Right hindlimb (tissue), 1 donor: ENCODE results near the gene THSD4.

Experiments
- DNase-seq: peaks from one replicate; pipeline ENCODE4 v3.0.0-alpha.2; 2018

Gene THSD4

DNA sequence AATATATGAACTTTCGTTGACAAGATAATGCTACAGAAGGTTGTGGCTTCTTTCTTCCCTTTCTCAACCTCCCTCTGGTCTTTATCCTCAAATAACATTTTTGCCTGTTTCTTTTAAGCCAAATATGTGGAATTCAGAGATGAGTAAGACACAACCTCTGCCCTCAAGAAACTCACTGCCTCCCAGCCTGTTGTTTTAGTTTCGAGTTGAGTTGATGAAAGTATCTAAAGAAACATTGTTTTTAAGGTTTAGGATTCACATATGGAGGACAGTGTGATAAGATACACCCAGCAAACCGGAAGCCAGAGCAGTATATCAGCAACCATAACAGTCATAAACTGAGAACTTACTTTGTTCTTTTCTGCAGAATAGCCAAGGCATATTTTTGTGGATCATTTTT, 218.6 kb downstream of the THSD4 start:
- DNase-seq: no peak

DNA sequence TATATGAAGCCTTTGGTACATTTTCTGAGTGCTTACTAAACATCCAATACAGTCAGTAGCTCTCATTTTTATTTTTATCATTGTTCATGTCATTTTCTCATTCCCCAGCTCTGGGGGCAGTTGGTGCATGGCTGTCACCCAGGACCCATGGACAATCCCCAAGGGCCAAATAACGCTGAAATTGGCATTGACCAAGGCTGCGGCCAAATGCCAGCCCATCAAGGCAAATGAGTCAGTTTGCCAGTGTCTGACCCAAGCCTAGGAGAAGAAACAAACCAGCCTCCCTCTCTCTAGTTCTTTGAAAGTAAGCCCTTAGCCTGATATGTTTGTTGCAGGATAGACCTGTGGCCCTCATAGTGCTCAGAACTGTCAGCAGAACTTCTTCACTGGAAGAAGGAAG, 219.2 kb downstream of the THSD4 start:
- no peak for DNase-seq

DNA sequence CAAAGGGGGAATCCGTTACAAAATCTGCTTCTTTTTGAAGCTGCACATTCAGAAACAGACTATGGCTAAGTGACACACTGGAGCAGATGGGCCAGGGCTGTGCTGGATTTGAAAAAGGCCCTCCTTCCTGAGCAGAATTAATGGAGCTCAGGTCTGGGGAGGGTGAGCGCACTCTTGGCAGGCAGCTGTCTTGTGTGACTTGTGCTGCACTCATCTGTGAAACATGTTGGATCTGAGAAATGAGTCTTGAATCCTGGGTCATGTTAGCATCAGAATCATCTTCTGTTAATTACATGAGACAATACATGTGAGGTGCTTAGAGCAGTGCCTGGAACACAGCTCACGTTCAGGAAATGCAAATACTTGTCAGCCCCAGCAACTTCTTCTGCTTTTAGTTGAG, 219.6 kb downstream of the THSD4 start:
- peak; percentile 35 for DNase-seq

DNA sequence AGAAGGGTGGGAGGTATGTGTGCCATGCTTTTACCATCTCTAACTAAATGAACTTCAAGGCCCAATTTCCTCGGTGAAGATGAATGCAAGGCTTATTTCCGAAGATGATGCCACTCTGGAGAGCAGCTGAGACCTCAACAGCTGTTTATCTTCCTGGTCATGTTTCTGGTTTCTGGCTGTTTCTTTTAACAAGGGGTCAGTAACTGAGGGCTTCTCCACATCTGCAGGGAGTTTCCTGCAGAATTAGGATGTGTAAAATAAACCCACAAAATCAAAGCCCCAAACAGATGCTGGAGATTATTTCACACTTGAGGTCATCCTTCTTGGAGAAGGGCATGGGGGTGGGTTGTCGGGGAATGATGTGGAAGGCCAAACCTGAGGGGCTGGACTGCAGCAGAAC, 220.3 kb downstream of the THSD4 start:
- DNase-seq: peak; percentile 42

DNA sequence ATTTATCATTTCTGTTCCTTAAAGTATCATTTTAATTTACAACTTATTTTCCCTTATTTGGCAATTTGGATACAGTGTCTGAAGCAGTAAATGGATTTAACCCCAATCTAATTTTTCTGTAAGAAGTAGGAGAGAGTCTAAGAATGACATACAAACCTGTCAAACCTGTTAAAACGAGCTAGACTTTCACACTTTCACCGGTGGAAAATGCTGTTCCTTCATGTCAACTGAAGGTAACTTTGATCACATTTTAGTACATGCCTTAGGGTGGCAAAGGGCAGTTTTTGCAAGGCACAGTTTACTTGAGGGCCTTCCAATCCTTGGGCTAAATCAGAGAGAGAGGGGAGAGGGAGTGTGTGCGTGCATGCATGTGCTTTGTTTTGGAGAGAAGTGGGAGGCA, 221.4 kb downstream of the THSD4 start:
- no peak for DNase-seq

DNA sequence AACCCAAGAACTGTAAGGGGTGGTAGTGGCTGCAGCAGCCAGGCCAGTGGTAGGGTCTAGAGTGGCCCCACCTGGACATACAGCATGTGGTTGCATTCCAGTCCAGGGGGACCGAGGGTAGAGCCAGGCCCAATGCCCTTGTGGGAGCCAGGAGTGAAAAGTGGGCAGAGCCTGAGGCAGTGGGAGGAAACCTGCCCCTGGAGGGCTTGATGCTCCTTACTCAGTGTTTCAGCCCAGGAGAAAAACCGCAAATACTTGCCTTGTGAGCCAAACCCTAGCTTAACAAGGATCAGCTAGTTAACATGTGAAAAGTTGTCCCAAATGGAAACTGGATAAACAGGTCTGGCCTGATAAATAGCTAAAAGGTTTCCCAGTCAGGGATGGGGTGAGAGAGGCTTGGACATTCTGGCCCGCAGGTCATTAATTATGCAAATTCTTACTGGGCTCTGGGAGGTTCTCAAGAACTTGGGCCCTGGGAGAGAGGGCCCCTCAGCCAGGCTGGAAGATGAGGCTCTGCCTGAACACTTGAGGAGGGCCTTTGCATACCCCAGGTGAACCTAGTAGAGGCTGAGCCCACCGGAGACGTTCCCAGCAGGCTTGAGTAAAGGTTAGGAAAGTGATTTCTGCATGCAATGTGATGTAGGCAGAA, 222.1 kb downstream of the THSD4 start:
- no peak for DNase-seq

DNA sequence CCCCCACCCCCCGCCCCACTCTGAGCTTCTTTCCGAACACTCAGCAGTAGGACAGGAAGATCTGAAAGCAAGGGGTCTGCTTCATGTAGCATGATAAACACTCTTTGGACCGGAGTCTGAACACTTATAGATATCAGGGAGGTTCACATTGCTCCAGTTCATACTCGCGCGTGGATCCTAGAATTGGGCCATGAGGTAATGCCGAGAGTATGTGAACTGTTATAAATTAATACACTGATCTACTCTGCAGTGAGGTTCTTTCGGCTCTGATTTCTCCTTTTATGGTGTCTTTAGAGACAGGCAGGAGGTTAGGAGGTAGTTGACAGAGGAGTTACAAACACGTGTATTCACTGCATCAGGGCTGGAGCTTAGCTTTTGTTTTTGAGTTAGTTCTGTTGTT, 223.0 kb downstream of the THSD4 start:
- no peak for DNase-seq

DNA sequence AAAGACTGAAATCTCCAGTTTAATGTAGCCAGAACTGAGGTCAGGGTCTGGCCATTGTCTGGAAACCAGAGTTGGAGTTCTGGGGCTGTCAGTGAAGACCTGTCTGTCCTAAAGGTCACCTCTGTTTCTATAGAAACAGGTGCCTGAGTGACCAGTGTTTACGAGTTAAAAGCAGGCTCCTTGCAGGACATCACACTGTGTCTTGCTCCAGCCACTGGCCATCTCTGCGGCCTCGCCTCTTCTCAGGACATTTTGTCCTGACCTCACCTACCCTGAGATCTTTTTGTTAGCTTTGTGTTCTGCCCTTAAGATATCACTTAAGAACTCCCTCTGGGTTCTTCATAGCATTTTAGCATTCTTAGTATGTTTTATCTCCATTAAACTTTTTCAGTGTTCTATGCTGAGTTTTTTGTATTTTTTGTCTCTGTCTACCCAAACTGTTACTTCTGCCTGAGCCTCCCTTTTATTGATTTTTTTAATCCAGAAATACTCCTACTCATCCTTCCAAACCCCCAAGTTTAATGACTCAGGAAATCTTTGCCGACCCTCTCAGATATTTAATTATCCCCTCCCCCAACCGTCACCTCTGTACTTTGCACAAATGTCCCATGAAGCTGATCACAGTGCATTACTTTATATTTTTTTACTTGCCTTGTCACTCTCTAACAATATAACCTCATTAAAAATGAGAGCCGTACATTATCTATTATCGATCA, 223.7 kb downstream of the THSD4 start:
- no peak for DNase-seq

DNA sequence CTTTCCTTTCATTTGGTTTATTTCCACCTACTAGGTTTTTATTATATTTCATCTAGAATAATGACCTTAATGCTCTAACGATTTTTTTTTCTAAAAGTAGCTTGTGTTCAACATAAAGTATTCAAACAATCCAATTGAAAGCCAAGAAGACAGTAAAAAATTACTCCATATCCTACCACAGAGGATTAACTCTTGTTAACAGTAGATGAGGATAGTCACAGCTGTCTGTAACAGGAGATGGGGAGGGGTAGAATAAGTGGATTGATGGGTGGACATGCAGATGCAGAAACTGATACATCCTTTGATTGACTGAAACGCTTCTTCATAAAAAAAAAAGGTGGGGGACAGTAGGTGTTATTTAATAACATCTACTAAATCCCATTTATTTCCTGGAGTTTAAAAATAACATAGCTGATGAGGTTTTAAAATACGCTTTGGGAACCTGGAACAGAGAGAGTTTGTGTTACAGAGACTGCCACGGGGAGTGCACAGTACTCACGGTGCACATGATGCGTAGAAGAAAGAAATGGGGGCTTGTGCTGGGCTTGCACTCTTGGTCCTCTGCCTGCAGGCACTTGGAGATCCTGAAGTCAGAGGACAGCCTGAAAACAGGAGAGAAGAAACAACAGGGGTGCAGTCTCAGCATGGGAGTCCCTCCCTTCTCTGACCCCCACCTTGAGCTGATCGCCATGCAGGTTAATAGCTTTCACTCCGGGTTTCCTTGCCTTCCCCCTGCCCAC, 226.7 kb downstream of the THSD4 start:
- no peak for DNase-seq

DNA sequence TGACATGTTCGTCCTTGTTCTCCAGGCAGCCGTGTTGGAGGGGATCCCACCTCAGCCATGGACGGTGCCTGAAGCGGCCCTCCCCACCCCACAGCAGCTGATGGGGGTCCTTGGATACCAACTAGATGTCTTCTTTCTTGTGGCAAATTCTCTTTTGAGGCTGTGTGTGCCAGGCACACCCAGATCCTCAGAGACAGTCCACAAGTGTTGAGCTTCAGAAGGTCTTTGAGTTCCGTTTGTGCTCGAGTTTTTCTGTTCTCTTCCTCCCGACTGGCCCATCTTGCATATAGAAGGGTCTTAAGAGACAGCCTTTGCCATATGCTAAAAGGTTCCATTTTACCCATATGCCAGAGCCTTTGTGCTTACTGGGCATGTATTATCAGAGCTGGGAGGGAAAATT, 227.4 kb downstream of the THSD4 start:
- DNase-seq: no peak

DNA sequence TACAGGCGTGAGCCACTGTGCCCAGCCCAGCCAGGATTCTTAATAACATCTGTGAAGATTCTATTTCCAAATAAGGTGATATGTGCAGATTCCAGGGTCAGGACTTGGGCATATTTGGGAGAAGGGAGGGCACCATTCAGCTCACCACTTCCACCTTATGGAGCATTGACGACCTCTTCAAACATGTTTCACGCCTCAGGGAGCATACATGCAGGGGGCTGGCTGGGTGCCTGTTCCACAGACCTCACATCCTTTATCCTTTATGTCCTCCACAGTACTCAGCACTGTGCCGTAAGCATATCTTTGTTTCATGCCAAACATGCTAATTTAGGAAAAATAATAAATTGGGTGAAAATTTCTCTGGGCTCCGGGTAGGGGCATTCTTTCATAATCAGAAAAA, 229.0 kb downstream of the THSD4 start:
- DNase-seq: no peak

DNA sequence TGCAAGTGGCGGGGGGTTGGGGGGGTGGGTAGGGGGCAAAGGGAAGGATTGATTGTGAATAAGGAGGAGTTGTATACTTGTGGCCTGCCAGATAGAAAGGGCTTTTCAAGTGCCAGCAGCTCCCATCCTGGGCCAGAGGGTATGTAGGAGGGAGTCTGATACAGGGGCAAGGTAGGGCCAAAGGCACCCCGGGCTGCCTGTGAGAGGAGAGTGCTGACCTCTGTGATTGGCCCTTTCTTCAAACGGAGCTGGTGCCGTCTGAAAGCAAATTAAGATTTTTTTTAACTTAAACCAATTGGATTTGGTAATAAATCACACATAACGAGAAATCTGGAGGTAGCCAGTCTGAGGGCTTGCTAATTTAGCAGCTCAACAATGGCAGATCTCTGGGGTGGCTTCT, 229.9 kb downstream of the THSD4 start:
- DNase-seq: no peak

DNA sequence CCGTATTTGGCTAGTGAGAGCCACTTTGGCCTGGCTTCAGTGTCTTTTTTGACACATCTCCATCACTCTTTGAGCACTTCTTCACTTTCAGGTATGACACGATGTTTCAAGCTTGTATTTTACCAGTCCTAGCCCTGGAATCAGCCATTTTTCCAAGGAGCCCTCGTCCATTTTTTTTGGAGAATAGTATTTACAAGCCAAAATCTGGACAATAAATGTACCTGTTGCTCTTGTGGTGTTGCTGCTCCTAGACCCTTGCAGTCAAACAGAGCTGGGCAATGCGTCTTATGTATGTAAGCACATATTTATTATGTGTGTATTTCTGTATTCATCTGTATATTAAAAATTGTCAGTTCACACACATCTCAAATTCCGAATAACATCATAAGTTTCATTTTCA, 231.2 kb downstream of the THSD4 start:
- no peak for DNase-seq

DNA sequence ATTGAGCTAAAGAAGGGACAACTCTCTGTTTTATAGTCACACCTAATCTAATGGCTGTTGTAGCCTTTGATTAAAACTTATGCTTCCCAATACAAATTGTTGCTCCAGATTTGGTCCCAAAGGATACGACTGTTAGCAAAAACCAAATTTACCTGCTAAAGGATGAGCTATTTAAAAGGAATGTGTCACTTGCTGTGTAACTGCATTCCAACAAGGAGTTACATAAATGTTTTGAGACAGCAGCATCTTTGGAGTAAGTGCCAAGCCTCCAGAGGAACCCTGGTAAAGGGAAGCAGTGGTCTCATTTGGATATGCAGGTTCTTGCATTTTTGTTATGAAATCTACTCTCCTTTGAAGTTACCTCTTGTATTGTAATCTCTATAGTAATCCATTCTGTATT, 233.3 kb downstream of the THSD4 start:
- no peak for DNase-seq

DNA sequence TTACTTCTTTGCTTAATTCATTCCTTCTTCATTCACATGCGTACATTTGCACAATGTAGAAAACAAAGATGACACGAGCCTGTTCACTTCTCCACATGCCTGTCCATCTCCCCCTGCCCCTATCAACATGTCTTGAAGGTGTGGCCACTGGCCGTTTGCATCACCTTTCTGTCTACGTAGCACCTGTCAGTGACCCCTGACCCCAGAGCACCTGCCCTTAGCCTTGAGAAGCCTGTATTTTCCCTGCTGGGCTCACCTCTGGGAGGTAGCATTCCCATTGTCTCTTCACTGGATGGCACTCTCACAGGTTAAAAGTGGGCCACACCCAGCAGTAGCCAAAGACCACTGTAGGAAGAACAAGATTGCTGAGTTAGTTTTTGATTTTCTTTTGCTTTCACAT, 234.1 kb downstream of the THSD4 start:
- no peak for DNase-seq

DNA sequence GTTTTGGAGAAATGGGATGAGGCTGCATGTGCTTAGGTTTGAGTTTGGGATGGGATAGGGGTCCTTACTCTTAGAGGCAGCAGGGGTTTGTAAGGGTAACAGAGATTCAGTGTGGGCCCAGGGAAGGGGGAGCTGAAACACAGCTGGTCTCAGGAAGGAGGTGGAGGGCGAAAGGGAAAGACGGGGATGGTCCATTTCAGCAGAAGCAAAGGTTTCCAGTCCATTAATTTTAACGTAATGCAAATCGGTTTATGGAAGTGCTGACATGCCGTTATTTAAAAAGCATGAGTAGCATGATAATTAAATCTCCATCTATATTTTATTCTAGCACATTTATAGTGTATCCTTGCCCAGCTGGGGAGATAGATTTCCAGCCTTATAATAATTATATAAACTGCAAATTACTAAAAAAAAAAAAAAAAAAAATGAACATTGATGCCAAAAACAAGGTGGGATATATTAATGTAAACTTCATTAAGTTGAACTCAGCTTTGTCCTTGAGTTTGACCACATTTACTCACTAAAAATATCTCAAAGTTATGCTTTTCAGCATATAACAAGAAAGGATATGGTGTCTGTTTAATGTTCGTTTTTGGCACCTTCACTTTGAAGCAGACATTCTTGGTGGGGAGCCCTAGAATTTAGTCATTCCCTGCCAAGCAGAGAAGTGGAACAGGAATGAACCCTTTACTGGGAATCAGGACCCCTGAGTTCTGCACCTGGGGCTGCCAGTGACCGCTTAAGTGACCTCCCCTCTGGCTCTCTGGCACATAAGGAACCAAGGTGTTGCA, 234.7 kb downstream of the THSD4 start:
- no peak for DNase-seq

DNA sequence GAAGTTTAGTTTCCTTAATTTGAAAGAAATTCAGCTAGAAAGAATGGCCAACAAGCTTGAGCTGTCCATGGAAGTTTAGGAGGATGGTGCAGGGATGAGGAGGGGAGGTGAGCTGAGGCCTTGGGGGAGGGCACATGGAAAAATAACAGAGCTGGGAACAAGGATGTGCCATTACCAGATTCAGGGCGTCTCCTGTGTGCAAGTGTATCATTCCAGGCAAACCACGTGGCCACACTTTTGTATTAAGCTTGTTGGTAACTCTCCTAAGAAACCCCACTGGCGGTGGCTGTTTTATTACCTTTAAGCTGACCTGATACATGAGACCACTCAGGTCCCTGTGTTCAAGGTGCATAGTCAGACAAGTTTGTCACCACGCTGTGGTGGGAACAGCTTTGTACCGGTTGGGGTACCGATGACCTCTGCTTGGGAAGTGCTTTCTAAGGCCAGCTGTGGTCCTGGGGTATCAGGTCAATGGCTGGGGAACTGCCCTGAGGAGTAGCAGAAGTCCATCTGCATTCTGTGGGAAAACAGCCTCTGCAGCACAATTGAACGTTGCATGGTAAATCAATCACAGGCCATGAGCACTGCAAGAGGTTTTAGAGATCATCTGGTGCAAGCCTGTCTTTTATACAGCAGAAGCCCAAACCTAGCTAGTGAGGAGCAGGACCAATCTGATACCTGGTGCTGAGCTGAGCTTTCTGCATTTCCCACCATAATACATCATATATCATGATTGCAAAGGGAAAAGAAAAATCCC, 235.5 kb downstream of the THSD4 start:
- no peak for DNase-seq

DNA sequence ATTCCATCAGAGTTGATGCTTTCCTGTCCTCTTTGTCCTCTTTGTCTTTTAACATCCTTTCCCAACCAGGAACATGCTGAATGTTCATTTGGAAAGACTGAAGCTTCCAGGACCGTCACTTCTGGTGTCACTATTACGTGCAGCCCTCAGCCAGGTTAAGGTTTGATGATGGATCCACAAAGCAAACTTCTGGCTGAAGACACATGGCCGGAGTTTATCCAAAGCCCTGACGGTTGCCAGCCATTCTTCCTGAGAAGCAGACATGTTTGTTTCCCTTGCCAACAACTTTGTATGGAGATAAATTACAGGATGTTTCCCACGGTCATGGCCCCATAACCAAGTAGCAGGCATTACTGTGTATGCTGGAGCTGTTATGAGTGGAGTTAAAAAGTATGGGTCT, 236.9 kb downstream of the THSD4 start:
- DNase-seq: peak; percentile 29

DNA sequence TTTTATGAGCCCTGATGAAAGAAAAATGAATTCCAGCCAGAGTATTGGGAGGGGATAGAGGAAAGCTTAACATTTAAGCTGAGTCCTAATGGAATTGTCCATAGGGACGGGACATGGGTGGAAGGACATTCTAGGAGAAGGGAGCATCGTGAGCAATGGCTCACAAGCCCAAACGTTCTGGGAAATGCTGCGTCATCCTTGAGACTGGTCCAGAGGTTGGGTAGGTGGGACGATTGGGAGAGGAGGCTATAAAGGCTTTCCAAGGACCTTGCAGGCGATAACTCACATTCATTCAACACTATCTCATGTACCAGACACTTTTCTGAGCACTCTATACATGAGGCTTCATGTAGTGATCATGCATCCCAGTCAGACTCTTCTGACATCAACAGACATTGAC, 237.5 kb downstream of the THSD4 start:
- no peak for DNase-seq

DNA sequence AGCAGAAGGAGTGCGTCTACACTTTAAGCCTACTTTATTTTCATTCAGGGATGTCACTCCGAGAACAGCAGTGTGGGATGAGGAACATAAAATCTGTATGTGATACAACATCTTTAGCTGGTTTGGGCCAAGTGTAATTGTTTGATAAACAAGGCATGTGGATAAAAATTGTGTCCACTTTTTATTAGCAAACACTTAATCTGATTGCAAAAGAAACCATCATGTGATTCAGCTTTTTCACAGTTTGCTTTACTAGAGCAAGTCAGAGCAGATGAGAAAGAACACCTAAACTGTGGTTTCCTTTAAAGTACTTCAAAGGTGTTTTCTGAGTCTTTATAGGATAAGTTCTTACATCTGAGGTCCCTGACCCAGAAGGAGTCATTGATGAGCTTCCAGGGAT, 237.9 kb downstream of the THSD4 start:
- no peak for DNase-seq

DNA sequence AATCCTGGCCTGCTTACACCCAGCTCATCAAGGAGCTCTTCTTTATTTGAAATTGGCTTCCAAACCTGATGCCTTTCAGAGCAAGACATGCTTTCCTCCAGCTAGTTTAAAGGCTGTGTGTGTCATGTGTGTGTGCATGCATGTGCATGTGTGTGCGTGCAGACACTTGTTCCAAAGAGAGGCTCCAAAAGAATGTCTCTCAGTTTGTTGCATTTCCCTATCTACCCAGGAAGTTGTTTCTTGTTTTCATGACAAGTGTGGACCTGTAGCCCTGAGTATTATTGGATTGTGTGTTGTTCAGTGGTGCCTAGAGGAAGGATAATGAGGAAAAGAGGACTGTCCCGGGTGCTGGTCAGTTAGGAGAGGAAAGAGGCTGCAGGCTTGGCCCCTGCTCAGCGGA, 240.0 kb downstream of the THSD4 start:
- no peak for DNase-seq

DNA sequence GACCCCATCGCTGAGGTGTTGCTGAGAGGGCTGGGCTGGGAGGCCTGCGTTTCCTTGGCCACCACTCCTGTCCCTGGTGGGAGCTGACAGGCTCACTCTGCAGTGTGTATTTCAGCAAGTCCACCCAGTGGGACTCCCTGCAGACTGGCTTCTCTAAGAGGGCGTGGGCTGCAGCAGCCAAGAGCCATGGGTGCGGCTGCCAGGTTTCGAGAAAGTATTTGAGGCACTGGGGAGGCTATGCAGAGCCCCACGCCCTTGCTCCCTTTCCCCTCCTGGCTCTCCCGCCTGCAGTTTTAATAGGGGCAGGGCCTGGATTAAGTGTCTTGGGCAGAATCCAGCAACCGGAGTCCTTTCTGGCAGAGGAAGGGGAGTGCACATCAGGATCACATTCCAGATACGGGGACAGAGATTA, 242.1 kb downstream of the THSD4 start:
- DNase-seq: peak; percentile 83

DNA sequence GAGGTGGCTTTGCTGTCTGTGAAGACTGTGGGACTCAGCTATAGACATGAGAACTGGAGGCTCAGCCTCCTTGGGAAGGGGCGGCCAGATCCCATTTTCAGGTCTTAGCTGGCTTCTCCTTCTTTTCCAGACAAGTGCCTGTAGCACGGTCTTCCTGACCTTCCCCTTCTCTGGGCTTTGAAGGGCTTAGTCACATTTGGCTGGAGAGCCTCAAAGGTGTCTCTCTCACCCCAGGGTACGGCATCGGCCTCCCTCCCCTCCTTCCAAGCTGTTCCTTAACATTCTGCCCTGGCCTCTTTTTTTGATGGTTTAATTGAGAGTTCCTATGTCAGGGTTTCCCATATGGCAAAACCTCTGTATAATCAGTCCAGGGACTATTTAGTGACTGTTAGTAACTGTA, 242.7 kb downstream of the THSD4 start:
- DNase-seq: no peak
